ENCODE data around the gene RLN1.

DNA sequence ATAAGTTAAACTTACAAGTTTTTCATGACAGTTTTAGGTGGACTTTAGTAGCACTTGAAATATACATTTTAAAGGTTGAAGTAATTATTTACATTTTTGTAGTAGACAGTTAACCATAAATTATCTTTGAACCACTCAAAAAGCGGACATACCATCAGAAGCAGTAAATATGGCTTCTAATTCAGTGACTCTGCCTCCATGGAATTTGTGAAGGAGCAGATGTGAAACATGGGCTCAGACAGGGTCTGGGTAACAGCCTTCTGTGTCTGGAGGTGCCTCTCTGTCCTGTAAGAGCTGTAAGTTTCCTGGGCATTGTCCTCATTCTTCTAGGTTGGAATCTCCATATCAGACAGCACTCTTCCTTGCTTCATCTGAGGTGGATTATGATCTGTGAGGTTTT, 47.5 kb downstream of the RLN1 start:
- TF ChIP-seq RCOR1 (conservative IDR thresholded peaks at IDR 0.05; ENCODE audit: low read depth, low read length) (no peak), IRF4 (IDR thresholded peaks at IDR 0.05; ENCODE audit: low read depth, low read length) (no peak), MEF2A (IDR thresholded peaks at IDR 0.05; ENCODE audit: insufficient read depth, low read depth, low read length) (no peak), CHD1 (IDR thresholded peaks at IDR 0.05; ENCODE audit: low read depth, low read length) (no peak), POLR2AphosphoS5 (IDR thresholded peaks at IDR 0.05; ENCODE audit: low read length) (no peak), EZH2 (IDR thresholded peaks at IDR 0.05; ENCODE audit: borderline replicate concordance, control insufficient read depth, low read depth, low read length) (no peak)
- TF ChIP-seq, protein P1, sequence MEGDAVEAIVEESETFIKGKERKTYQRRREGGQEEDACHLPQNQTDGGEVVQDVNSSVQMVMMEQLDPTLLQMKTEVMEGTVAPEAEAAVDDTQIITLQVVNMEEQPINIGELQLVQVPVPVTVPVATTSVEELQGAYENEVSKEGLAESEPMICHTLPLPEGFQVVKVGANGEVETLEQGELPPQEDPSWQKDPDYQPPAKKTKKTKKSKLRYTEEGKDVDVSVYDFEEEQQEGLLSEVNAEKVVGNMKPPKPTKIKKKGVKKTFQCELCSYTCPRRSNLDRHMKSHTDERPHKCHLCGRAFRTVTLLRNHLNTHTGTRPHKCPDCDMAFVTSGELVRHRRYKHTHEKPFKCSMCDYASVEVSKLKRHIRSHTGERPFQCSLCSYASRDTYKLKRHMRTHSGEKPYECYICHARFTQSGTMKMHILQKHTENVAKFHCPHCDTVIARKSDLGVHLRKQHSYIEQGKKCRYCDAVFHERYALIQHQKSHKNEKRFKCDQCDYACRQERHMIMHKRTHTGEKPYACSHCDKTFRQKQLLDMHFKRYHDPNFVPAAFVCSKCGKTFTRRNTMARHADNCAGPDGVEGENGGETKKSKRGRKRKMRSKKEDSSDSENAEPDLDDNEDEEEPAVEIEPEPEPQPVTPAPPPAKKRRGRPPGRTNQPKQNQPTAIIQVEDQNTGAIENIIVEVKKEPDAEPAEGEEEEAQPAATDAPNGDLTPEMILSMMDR (IDR thresholded peaks at IDR 0.05 in 2 of 3, conservative IDR thresholded peaks at IDR 0.05 in 1 of 3; ENCODE audit: control insufficient read depth in 2 of 3, extremely low read depth in 1 of 3, insufficient read depth in 1 of 3, low read depth in 3 of 3, low read length in 3 of 3), result no peak
- TF ChIP-seq, protein P2, sequence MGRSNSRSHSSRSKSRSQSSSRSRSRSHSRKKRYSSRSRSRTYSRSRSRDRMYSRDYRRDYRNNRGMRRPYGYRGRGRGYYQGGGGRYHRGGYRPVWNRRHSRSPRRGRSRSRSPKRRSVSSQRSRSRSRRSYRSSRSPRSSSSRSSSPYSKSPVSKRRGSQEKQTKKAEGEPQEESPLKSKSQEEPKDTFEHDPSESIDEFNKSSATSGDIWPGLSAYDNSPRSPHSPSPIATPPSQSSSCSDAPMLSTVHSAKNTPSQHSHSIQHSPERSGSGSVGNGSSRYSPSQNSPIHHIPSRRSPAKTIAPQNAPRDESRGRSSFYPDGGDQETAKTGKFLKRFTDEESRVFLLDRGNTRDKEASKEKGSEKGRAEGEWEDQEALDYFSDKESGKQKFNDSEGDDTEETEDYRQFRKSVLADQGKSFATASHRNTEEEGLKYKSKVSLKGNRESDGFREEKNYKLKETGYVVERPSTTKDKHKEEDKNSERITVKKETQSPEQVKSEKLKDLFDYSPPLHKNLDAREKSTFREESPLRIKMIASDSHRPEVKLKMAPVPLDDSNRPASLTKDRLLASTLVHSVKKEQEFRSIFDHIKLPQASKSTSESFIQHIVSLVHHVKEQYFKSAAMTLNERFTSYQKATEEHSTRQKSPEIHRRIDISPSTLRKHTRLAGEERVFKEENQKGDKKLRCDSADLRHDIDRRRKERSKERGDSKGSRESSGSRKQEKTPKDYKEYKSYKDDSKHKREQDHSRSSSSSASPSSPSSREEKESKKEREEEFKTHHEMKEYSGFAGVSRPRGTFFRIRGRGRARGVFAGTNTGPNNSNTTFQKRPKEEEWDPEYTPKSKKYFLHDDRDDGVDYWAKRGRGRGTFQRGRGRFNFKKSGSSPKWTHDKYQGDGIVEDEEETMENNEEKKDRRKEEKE (IDR thresholded peaks at IDR 0.05), result no peak
- TF ChIP-seq, protein P3, sequence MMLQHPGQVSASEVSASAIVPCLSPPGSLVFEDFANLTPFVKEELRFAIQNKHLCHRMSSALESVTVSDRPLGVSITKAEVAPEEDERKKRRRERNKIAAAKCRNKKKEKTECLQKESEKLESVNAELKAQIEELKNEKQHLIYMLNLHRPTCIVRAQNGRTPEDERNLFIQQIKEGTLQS (IDR thresholded peaks at IDR 0.05; ENCODE audit: borderline replicate concordance, extremely low read depth, low read depth, low read length), result no peak
